PC-9 (cell line): Measurements from ENCODE around the gene PCDHGA1. TPM values are rescaled to one million over a fixed set of nuclear protein-coding genes. Genes with fewer than 3 reads are reported as not detected.
"Not testable (repeated sequence)": the region's sequence is repeated elsewhere in the genome, so short reads cannot be mapped to it uniquely, and the experiment has no call there.

Experiments used
- BruUV-seq: library from RNA; stranded (reverse); fragments of 400-500 nt; replicated peaks from 2 replicates; lab custom pipeline; 2021; lab: Mats Ljungman, UMichigan
- CTCF ChIA-PET: fragments of 300-600 bp; sonication (Branson Sonifier 250); formaldehyde crosslinking; loops from one replicate; lab custom pipeline; 2022; ENCODE audit warnings: antibody characterized with exemption; lab: Charles Lee
- POLR2A ChIA-PET: fragments of 300-600 bp; sonication (Branson Sonifier 250); formaldehyde crosslinking; loops from one replicate; lab custom pipeline; 2022; ENCODE audit warnings: antibody characterized with exemption; ENCODE audit not compliant: unreplicated experiment; lab: Charles Lee
- DNase-seq, 2 experiments: peaks; one replicate each; pipeline versions ENCODE4 v3.0.0 to v3.0.0-alpha.2; 2015 to 2022; ENCODE audit warnings: mixed read lengths in 1 of 2
- H2AFZ ChIP-seq: fragments of 200-600 bp; sonication (generic); 2 replicates; pipeline ENCODE4 v1.8.1; 2017; ENCODE audit warnings: antibody characterized with exemption
- H3F3A ChIP-seq: fragments of 200-600 bp; sonication (generic); 2 replicates; pipeline ENCODE4 v1.8.1; 2017; ENCODE audit warnings: antibody characterized with exemption, mild to moderate bottlenecking, low read depth; ENCODE audit not compliant: insufficient read depth
- H3K27ac ChIP-seq: fragments of 200-600 bp; sonication (generic); 2 replicates; pipeline ENCODE4 v1.6.1; 2016; ENCODE audit warnings: mixed run types
- H3K27me3 ChIP-seq: fragments of 200-600 bp; sonication (generic); 2 replicates; pipeline ENCODE4 v1.6.1; 2016; ENCODE audit warnings: low read depth, mixed run types; ENCODE audit not compliant: insufficient read depth
- H3K36me3 ChIP-seq: fragments of 200-600 bp; sonication (generic); 2 replicates; pipeline ENCODE4 v1.6.1; 2016; ENCODE audit warnings: low read depth, mixed run types
- H3K4me1 ChIP-seq: fragments of 200-600 bp; sonication (generic); replicated peaks from 2 replicates; pipeline ENCODE4 v1.6.1; 2016; ENCODE audit warnings: mixed run types; ENCODE audit not compliant: insufficient read depth
- H3K4me2 ChIP-seq: fragments of 200-600 bp; sonication (generic); 2 replicates; pipeline ENCODE4 v1.6.1; 2017; ENCODE audit warnings: mixed run types
- H3K4me3 ChIP-seq: fragments of 200-600 bp; sonication (generic); 2 replicates; pipeline ENCODE4 v1.6.1; 2016; ENCODE audit warnings: mixed run types
- H3K79me2 ChIP-seq: fragments of 200-600 bp; sonication (generic); 2 replicates; pipeline ENCODE4 v1.6.1; 2017; ENCODE audit warnings: low read depth, mixed run types
- H3K9me2 ChIP-seq: fragments of 200-600 bp; sonication (generic); 2 replicates; pipeline ENCODE4 v1.8.1; 2017; ENCODE audit warnings: mild to moderate bottlenecking; ENCODE audit not compliant: insufficient read depth
- H3K9me3 ChIP-seq: fragments of 200-600 bp; sonication (generic); 2 replicates; pipeline ENCODE4 v1.8.1; 2016; ENCODE audit warnings: low read depth; ENCODE audit not compliant: insufficient read depth
- H4K20me1 ChIP-seq: fragments of 200-600 bp; sonication (generic); 2 replicates; pipeline ENCODE4 v1.8.1; 2017; ENCODE audit not compliant: insufficient read depth
- EZH2 ChIP-seq: fragments of 200-600 bp; sonication (generic); IDR thresholded peaks from 2 replicates; pipeline ENCODE4 v1.8.0; 2017; ENCODE audit warnings: antibody characterized with exemption, low read depth
- intact Hi-C: fragments of 100-400 bp; cut with micrococcal nuclease; formaldehyde crosslinking; loops from one replicate; pipeline ENCODE4 v1.10.0; 2022; ENCODE audit not compliant: unreplicated experiment
- total RNA-seq: library from RNA; stranded (reverse); gene quantifications from 2 replicates; pipeline ENCODE4 v1.2.3, GENCODE V29; 2021
- TF ChIP-seq, protein P1 (sequence below): fragments of 200-600 bp; sonication (generic); conservative IDR thresholded peaks from 2 replicates; pipeline ENCODE4 v1.6.1; 2017; ENCODE audit warnings: mixed run types, antibody characterized with exemption, mild to moderate bottlenecking, moderate library complexity

PCDHGA1 gene
- total RNA-seq, 1 experiment from 2014 or later, result 0.07 TPM

DNA sequence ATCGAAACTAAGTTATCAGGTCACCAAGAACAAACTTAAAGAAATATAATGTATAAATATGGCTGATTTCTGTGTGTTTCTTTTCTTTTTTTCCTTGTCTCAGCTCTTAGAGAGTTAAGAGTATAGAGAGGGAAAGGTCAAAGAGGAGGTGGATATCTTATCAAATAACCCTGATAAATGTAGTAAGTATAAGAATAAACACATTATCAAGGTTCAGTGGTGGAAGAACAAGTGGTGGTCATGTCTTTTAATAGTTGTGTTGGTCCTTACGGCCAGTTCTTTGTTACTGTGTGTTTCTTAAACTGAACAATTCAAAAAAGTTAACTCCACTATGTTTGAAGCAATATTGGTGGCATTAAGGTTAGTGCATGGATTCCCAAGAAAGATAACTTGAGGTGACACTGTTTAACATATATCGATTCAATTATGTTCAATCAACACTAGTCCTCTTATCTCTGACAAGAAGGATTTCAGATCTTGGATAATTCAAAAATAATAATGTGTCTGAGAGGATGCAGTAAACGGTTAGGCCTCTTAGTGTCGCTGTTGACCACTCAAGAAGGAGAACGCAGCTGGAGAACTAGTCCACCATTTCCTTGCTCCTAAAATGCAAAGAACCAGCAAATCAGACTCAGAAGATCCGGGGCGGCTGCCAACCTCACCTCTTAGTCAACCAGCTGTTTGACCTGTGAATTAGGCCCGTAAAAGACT lies 13.1 kb downstream of the PCDHGA1 start, which contains the start of gene PCDHGA3:
Gene PCDHGA3, plus strand, starts transcription at position 588 of the 711 bp plus-strand sequence. CDS start 205 bp downstream, outside the sequence.
- H3K4me2 ChIP-seq, result no peak within 1 kb of the TSS
- no peak for DNase-seq

DNA sequence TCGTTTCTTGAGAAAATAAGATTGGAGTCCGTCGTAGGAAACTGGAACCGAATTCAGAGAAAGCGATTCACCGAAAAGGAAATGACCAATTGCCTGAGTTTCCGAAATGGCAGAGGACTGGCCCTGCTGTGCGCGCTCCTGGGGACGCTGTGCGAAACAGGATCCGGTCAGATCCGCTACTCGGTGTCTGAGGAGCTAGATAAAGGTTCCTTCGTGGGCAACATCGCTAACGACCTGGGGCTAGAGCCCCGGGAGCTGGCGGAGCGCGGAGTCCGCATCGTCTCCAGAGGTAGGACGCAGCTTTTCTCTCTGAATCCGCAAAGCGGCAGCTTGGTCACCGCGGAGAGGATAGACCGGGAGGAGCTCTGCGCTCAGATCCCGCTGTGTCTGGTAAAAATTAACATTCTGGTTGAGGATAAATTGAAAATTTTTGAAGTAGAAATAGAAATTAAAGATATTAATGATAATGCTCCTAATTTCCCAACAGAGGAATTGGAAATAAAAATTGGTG lies 13.7 kb downstream of the PCDHGA1 start:
- Histone ChIP-seq H3K9me3 (peaks cover 4% of the 10 kb centered on the region; the same call in 1 of the 2 replicates), H2AFZ (no peak overlapping the region), H4K20me1 (no peaks in the 10 kb centered on the region), H3K27ac (no peak overlapping the region), H3F3A (no peaks in the 10 kb centered on the region), H3K9me2 (no peaks in the 10 kb centered on the region), H3K4me2 (no peak overlapping the region), H3K27me3 (no peaks in the 10 kb centered on the region), H3K4me3 (no peak overlapping the region), H3K36me3 (no peaks in the 10 kb centered on the region), H3K4me1 (no peaks in the 10 kb centered on the region), H3K79me2 (no peaks in the 10 kb centered on the region)
- ChIA-PET CTCF (no interaction called here), POLR2A (no interaction called here)
- intact Hi-C loops, result no loop called here
- no peak for TF ChIP-seq EZH2
- TF ChIP-seq, protein P1, sequence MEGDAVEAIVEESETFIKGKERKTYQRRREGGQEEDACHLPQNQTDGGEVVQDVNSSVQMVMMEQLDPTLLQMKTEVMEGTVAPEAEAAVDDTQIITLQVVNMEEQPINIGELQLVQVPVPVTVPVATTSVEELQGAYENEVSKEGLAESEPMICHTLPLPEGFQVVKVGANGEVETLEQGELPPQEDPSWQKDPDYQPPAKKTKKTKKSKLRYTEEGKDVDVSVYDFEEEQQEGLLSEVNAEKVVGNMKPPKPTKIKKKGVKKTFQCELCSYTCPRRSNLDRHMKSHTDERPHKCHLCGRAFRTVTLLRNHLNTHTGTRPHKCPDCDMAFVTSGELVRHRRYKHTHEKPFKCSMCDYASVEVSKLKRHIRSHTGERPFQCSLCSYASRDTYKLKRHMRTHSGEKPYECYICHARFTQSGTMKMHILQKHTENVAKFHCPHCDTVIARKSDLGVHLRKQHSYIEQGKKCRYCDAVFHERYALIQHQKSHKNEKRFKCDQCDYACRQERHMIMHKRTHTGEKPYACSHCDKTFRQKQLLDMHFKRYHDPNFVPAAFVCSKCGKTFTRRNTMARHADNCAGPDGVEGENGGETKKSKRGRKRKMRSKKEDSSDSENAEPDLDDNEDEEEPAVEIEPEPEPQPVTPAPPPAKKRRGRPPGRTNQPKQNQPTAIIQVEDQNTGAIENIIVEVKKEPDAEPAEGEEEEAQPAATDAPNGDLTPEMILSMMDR, result peak; percentile 29; the same call in 1 of the 2 replicates
- no peak for DNase-seq
- BruUV-seq, result no TSS peak

More for the DNA sequence above, 13.1 kb downstream of the PCDHGA1 start, which contains the start of gene PCDHGA3:
- H3K36me3 ChIP-seq, result no peaks in the 10 kb centered on the region
- H3K9me3 ChIP-seq, result peaks cover 4% of the 10 kb centered on the region; the same call in 1 of the 2 replicates
- no peaks in the 10 kb centered on the region for H4K20me1 ChIP-seq
- no peaks in the 10 kb centered on the region for H3F3A ChIP-seq
- ChIA-PET POLR2A (no interaction called here), CTCF (no interaction called here)
- H3K9me2 ChIP-seq, result no peaks in the 10 kb centered on the region
- no peaks in the 10 kb centered on the region for H3K27me3 ChIP-seq
- no peak within 1 kb of the TSS for H2AFZ ChIP-seq
- intact Hi-C loops, result no loop called here
- no peaks in the 10 kb centered on the region for H3K4me1 ChIP-seq
- TF ChIP-seq, protein P1, result peak; percentile 52
- TF ChIP-seq EZH2, result no peak
- no peak within 1 kb of the TSS for H3K27ac ChIP-seq
- H3K4me3 ChIP-seq, result no peak within 1 kb of the TSS
- BruUV-seq, result no TSS peak
- no peaks in the 10 kb centered on the region for H3K79me2 ChIP-seq

DNA sequence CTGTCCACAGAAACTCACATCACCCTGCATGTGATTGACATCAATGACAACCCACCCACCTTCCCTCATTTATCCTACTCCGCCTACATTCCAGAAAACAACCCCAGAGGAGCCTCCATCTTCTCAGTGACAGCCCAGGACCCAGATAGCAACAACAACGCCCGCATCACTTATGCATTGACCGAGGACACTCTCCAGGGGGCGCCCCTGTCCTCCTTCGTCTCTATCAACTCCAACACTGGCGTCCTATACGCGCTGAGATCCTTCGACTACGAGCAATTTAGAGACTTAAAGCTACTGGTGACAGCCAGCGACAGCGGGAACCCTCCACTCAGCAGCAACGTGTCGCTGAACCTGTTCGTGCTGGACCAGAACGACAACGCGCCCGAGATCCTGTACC lies 15.0 kb downstream of the PCDHGA1 start:
- peaks cover 4% of the 10 kb centered on the region; the same call in 1 of the 2 replicates for H3K9me3 ChIP-seq
- no peaks in the 10 kb centered on the region for H3K9me2 ChIP-seq
- no peaks in the 10 kb centered on the region for H3K27me3 ChIP-seq
- intact Hi-C loops, result no loop called here
- ChIA-PET POLR2A (no interaction called here), CTCF (no interaction called here)
- no peak overlapping the region for H2AFZ ChIP-seq
- no peaks in the 10 kb centered on the region for H3F3A ChIP-seq
- no peak overlapping the region for H3K4me3 ChIP-seq
- no peaks in the 10 kb centered on the region for H4K20me1 ChIP-seq
- no peak overlapping the region for H3K4me2 ChIP-seq
- DNase-seq, result no peak
- BruUV-seq, result no TSS peak
- H3K36me3 ChIP-seq, result no peaks in the 10 kb centered on the region
- H3K4me1 ChIP-seq, result no peaks in the 10 kb centered on the region
- no peak overlapping the region for H3K27ac ChIP-seq
- no peaks in the 10 kb centered on the region for H3K79me2 ChIP-seq
- TF ChIP-seq EZH2, result no peak
- TF ChIP-seq, protein P1, result no peak

DNA sequence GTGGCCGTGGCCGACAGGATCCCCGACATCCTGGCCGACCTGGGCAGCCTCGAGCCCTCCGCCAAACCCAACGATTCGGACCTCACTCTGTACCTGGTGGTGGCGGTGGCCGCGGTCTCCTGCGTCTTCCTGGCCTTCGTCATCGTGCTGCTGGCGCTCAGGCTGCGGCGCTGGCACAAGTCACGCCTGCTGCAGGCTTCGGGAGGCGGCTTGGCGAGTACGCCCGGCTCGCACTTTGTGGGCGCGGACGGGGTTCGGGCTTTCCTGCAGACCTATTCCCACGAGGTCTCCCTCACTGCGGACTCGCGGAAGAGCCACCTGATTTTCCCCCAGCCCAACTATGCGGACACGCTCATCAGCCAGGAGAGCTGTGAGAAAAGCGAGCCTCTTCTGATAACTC lies 15.7 kb downstream of the PCDHGA1 start:
- not testable (repeated sequence) for H3K4me2 ChIP-seq, BruUV-seq
- POLR2A ChIA-PET, result interaction anchor here (0.6 kb wide), 1 partner anchor 175 kb away, joined by 4 read pairs; no protein-coding TSS in a partner anchor

More for the DNA sequence above, 15.7 kb downstream of the PCDHGA1 start:
- H4K20me1 ChIP-seq, H3F3A ChIP-seq, H3K36me3 ChIP-seq, H3K4me3 ChIP-seq, H3K9me2 ChIP-seq, H3K4me1 ChIP-seq, H3K27ac ChIP-seq, H2AFZ ChIP-seq, H3K27me3 ChIP-seq, H3K79me2 ChIP-seq, CTCF ChIA-PET, H3K9me3 ChIP-seq, intact Hi-C loops, DNase-seq: not testable (repeated sequence)
